Muscle layer of colon (tissue), 2 donors: Measurements from ENCODE around the gene BCAM.

Source experiments
- H3K27ac ChIP-seq: one replicate; pipeline ENCODE4 v1.7.0; 2013; ENCODE audit warnings: low read depth, mild to moderate bottlenecking, low read length, moderate library complexity
- H3K27me3 ChIP-seq, 2 donors: one replicate each; pipeline ENCODE4 v1.7.0; 2013; ENCODE audit warnings: low read length in 2 of 2, mild to moderate bottlenecking in 2 of 2; ENCODE audit not compliant: insufficient read depth in 2 of 2, control insufficient read depth in 1 of 2
- H3K36me3 ChIP-seq: one replicate; pipeline ENCODE4 v1.7.0; 2013; ENCODE audit warnings: mild to moderate bottlenecking, low read length; ENCODE audit not compliant: insufficient read depth
- H3K4me1 ChIP-seq: one replicate; pipeline ENCODE4 v1.7.0; 2013; ENCODE audit warnings: mild to moderate bottlenecking, low read length; ENCODE audit not compliant: insufficient read depth
- H3K4me3 ChIP-seq, 2 donors: one replicate each; pipeline ENCODE4 v1.7.0; 2013; ENCODE audit warnings: low read length in 2 of 2, low read depth in 1 of 2, mild to moderate bottlenecking in 1 of 2, moderate library complexity in 1 of 2
- H3K9ac ChIP-seq: one replicate; pipeline ENCODE4 v1.7.0; 2013; ENCODE audit warnings: low read length
- H3K9me3 ChIP-seq: one replicate; pipeline ENCODE4 v1.7.0; 2013; ENCODE audit warnings: mild to moderate bottlenecking, low read length
- donor health status: abdominal sarcoma.
- donor health status: Adenocarcinoma of cecum.

BCAM gene

GRCh38 chr19:44810234-44811121 lies 1.6 kb downstream of the BCAM start:
- H3K4me3 ChIP-seq = no peak overlapping the region
- no peak overlapping the region for H3K9ac ChIP-seq
- no peaks in the 10 kb centered on the region for H3K9me3 ChIP-seq

DNA sequence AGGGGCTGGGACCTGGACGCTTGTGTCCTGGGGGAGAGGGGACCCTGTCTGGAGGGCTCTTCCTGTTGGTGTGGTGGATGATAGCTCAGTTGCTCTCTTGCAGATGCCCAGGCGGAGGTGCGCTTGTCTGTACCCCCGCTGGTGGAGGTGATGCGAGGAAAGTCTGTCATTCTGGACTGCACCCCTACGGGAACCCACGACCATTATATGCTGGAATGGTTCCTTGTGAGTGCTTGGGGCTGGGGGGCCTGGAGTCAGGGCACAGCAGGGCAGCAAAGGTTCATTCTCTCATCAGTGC lies 2.2 kb downstream of the BCAM start:
- H3K4me1 ChIP-seq = peaks cover 12% of the 10 kb centered on the region
- H3K27me3 ChIP-seq = no peaks in the 10 kb centered on the region
- H3K9me3 ChIP-seq = no peaks in the 10 kb centered on the region
- no peak overlapping the region for H3K9ac ChIP-seq
- peaks cover 6% of the 10 kb centered on the region for H3K36me3 ChIP-seq
- H3K4me3 ChIP-seq = no peak overlapping the region
- no peak overlapping the region for H3K27ac ChIP-seq

More at GRCh38 chr19:44810234-44811121, 1.6 kb downstream of the BCAM start:
- Histone ChIP-seq H3K36me3 (peaks cover 6% of the 10 kb centered on the region), H3K27ac (no peak overlapping the region), H3K27me3 (no peaks in the 10 kb centered on the region), H3K4me1 (peaks cover 12% of the 10 kb centered on the region)

DNA sequence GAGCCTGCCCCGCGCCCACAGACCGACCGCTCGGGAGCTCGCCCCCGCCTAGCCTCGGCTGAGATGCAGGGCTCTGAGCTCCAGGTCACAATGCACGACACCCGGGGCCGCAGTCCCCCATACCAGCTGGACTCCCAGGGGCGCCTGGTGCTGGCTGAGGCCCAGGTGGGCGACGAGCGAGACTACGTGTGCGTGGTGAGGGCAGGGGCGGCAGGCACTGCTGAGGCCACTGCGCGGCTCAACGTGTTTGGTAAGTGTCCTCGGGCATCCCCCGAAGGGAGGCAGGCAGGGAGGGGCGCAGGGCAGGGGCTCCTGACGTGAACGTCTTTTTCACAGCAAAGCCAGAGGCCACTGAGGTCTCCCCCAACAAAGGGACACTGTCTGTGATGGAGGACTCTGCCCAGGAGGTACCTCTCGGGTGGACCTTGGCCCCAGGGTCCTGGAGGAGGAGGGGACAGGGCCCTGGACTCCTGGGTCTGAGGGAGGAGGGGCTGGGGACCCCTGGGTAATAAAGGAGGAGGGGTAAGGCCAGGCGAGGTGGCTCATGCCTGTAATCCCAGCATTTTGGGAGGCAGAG lies 3.3 kb downstream of the BCAM start:
- Histone ChIP-seq H3K27ac (no peak overlapping the region), H3K9me3 (no peaks in the 10 kb centered on the region), H3K9ac (no peak overlapping the region), H3K27me3 (no peaks in the 10 kb centered on the region), H3K4me1 (peaks cover 12% of the 10 kb centered on the region), H3K36me3 (peaks cover 6% of the 10 kb centered on the region), H3K4me3 (no peak overlapping the region)

GRCh38 chr19:44813070-44813840 lies 4.4 kb downstream of the BCAM start:
- no peak overlapping the region for H3K27ac ChIP-seq

GRCh38 chr19:44813841-44814470 lies 5.1 kb downstream of the BCAM start:
- no peak overlapping the region for H3K27ac ChIP-seq
- H3K9ac ChIP-seq = no peak overlapping the region
- no peak overlapping the region for H3K4me3 ChIP-seq
- peaks cover 5% of the 10 kb centered on the region for H3K4me1 ChIP-seq
- H3K9me3 ChIP-seq = no peaks in the 10 kb centered on the region
- H3K36me3 ChIP-seq = peaks cover 6% of the 10 kb centered on the region
- H3K27me3 ChIP-seq = no peaks in the 10 kb centered on the region

More at GRCh38 chr19:44813070-44813840, 4.4 kb downstream of the BCAM start:
- Histone ChIP-seq H3K9ac (no peak overlapping the region), H3K4me1 (peaks cover 9% of the 10 kb centered on the region), H3K27me3 (no peaks in the 10 kb centered on the region), H3K4me3 (no peak overlapping the region), H3K36me3 (peaks cover 6% of the 10 kb centered on the region), H3K9me3 (no peaks in the 10 kb centered on the region)

DNA sequence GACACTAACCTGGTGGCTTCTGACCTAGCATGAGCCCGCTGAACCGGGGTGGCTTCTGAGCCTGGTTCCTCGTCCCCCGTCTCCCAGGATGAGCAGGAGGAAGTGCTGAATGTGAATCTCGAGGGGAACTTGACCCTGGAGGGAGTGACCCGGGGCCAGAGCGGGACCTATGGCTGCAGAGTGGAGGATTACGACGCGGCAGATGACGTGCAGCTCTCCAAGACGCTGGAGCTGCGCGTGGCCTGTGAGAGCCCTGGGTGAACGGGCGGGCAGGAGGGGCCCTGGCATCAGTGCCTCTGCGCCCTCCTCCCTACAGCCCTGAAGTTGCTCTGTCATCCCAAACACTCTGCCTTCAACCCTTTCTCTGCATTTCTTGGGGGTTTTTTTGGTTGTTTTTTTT lies 5.6 kb downstream of the BCAM start:
- Histone ChIP-seq H3K4me1 (peaks cover 1% of the 10 kb centered on the region), H3K4me3 (no peak overlapping the region), H3K27me3 (no peaks in the 10 kb centered on the region), H3K9me3 (no peaks in the 10 kb centered on the region), H3K36me3 (peaks cover 6% of the 10 kb centered on the region), H3K27ac (no peak overlapping the region), H3K9ac (no peak overlapping the region)

DNA sequence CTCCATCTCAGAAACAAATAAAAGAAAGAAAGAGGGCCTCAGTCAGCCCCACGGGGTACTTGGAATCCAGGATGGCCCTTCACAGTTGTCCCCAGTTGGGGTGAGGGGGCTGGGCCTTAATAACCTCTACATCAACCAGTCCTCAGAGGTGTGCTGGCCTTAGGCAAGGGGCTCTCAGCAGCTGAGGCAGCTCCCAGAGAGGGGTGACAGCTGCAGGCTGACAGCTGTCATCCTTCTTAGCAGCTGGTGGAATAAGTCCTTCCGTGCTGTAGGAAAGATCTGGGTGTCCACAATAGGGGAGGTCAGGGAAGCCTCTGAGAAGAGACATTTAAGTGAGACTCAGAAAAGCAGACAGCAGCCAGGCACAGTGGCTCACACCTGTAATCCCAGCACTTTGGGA lies 7.4 kb downstream of the BCAM start:
- H3K4me1 ChIP-seq = no peaks in the 10 kb centered on the region
- H3K9ac ChIP-seq = no peak overlapping the region
- H3K36me3 ChIP-seq = peaks cover 6% of the 10 kb centered on the region
- no peak overlapping the region for H3K4me3 ChIP-seq
- H3K9me3 ChIP-seq = no peaks in the 10 kb centered on the region
- no peaks in the 10 kb centered on the region for H3K27me3 ChIP-seq
- no peak overlapping the region for H3K27ac ChIP-seq

DNA sequence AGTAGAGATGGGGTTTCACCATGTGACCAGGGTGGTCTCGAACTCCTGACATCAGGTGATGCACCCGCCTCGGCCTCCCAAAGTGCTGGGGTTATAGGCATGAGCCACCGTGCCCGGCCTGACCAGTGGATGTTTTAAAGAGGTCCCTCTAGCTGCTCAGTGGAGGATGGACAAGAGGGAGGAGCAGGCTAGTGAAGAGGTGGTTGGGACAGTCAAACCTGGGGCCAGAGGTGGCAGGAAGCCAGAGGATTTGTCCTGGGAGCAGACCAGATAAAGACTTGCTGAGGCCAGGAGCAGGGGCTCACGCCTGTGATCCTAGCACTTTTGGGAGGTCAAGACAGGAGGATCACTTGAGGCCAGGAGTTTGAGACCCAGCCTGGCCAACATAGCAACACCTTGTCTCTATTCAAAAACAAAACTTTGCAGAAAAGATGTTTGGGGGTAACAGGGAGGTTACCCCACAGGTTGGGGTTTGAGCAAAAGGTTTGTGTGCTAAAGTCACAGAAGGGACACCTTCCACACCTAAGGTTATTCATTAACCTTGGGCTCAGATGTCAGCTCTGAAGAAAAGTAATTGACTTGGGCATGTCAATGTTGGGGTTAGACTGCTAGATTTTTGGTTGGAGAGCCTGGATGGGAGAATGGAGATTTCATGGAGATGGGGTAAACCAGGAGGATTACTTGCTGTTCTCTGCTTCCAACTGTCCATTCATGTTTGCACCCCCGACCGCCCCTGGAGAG lies 9.0 kb downstream of the BCAM start:
- Histone ChIP-seq H3K4me3 (no peak overlapping the region), H3K4me1 (no peaks in the 10 kb centered on the region), H3K9ac (no peak overlapping the region), H3K36me3 (peaks cover 6% of the 10 kb centered on the region), H3K9me3 (no peaks in the 10 kb centered on the region), H3K27ac (no peak overlapping the region), H3K27me3 (no peaks in the 10 kb centered on the region)

DNA sequence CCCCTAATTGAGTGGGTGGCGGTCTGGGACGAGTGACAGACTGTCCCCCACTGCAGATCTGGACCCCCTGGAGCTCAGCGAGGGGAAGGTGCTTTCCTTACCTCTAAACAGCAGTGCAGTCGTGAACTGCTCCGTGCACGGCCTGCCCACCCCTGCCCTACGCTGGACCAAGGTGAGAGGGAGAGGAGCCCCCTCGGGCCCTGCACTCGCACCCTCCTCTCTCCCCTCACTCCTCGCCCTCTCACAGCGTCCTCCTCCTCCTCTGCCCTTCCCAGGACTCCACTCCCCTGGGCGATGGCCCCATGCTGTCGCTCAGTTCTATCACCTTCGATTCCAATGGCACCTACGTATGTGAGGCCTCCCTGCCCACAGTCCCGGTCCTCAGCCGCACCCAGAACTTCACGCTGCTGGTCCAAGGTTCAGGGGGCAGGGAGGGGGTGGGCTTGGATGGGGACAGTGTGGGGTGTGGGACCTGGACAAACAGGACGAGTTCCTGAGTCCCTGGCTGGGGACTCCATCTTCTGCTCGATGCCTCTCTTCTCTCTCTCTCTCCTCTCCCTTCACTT lies 9.6 kb downstream of the BCAM start:
- no peaks in the 10 kb centered on the region for H3K4me1 ChIP-seq
- H3K27me3 ChIP-seq = no peaks in the 10 kb centered on the region
- no peak overlapping the region for H3K9ac ChIP-seq
- H3K36me3 ChIP-seq = peaks cover 4% of the 10 kb centered on the region
- no peaks in the 10 kb centered on the region for H3K9me3 ChIP-seq
- no peak overlapping the region for H3K4me3 ChIP-seq
- no peak overlapping the region for H3K27ac ChIP-seq

GRCh38 chr19:44819246-44819832 lies 10.4 kb downstream of the BCAM start:
- Histone ChIP-seq H3K4me1 (no peaks in the 10 kb centered on the region), H3K27me3 (no peaks in the 10 kb centered on the region), H3K36me3 (no peaks in the 10 kb centered on the region), H3K9ac (no peak overlapping the region), H3K4me3 (no peak overlapping the region), H3K9me3 (no peaks in the 10 kb centered on the region), H3K27ac (no peak overlapping the region)
